Stimulated activated CD4-positive, alpha-beta T cell treated with anti-CD3 and anti-CD28 coated beads, Interleukin-12 subunit alpha, Interleukin-12 subunit beta, amount 100 ng/mL, for 4 hours (primary cell): Measurements from ENCODE around the gene IFT57.
"Not testable (repeated sequence)": the region's sequence is repeated elsewhere in the genome, so short reads cannot be mapped to it uniquely, and the experiment has no call there.

Experiments
- DNase-seq: peaks from one replicate; pipeline ENCODE4 v3.0.0-alpha.2; 2020

The IFT57 gene

DNA sequence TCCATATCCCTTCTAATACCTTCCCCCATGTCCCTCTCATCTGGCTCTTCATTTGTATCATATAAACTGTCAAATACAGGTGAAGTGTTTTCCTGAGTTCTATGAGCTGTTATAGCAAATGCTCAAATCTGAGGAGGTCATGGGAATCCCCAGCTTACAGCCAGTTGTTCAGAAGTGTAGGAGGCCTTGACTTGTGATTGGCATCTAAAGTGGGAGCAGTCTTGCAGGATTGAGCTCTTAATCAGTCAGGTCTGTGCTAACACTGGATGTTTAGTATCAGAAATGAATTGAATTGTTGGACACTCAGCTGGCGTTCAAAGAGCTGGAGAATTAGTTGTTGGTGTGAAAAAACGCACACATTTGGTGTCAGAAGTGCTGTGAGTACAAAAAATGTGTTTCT lies 65.0 kb downstream of the IFT57 start:
- no peak for DNase-seq

DNA sequence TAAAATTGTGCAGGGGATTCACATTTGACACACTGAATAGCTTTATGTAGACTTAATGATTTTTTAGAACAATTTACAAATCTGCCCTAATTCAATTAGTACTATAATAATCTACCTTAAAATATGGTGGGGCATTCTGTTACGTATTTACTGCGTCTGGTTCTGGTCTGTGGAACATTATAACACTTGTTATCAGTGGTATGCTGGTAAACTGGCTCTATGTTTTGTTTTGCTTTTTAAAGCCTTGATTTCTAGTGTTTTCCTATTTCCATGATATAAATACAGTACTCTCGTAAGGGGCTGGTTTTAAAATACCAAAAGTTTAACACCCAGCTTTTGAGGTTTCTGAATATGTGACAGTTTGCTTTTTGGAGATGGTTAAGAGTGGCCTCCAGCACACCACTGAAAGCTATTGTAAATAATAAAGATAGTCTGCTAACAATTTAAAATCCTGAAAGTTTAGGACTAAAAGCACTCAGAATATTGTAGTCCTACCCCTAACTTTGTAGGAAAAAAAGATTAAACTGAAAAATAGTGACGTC lies 65.8 kb downstream of the IFT57 start:
- no peak for DNase-seq

DNA sequence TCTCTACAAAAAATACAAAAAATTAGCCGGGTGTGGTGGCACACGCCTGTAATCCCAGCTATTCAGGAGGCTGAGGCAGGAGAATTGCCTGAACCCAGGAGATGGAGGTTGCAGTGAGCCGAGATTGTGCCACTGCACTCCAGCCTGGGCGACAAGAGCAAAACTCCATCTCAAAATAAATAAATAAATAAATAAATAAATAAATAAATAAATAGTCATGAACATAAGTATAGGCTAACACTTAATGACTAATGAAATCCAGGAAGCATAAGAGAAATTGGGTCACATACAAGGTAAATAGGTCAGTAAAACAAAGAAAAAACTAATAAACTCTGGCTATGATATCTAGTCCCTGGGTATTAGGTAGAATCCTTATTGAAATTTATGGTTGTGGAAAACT lies 66.6 kb downstream of the IFT57 start:
- DNase-seq: not testable (repeated sequence)

DNA sequence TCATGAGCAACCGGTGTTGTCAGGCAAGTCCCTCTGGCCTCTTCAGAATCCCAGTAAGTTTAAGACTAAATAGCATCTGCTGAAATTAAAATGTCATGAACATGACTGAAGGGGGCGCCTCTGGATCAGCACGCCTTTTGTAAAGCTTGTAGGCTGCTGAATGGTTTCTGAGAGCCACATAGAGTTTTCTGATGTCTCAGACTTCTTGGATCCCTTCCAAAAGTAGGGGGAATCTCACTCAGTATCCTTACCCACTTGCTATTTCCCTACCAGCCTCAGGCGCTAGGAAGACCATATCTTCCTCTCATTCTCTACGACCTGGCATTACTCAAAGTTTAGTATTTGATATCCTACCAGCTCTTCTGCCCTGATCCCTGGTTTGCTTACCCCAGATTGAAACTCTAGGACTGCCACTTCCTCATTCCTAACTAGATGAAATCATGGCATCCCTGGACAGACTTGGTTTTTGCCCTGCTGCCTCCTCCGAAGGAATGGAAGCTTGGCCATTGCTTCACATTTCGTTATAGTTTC lies 68.7 kb downstream of the IFT57 start:
- DNase-seq: peak; percentile 35

DNA sequence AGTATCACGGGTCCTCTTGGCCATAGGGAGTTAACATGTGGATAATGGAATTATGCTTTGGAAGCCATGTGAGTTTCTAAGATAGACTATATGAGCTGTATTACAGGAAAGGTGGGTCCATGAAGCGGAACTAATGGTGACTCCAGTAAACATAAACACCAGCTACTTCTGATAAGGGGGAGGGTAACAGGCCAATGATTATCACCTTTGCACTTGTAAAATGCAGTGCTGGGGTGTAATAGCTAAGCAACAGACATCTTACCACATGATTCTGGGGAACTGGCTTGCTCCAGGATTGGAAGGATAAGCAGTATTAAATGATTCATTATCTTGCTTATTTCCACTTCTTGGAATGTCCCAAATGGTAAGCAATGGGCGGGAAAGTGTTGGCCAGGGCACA lies 70.0 kb downstream of the IFT57 start:
- DNase-seq: no peak

DNA sequence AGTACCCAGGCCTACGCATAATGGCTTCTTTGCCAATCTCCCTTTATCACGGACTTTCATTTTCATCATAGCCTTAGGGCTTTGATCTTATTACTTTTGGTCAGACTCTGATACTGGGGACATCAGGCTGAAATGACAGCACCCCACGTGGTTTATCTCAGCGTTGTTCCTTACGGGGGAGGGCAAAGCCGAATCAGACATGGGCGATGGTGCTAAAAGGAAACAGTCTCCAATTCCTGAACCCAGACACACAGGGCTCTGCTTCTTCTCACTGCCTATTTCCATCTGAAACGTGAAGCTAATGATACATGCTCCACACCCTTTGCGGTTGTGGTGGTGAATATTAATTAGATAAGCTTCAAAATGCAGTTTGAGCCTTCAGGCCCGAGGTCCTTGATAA lies 72.0 kb downstream of the IFT57 start:
- no peak for DNase-seq

DNA sequence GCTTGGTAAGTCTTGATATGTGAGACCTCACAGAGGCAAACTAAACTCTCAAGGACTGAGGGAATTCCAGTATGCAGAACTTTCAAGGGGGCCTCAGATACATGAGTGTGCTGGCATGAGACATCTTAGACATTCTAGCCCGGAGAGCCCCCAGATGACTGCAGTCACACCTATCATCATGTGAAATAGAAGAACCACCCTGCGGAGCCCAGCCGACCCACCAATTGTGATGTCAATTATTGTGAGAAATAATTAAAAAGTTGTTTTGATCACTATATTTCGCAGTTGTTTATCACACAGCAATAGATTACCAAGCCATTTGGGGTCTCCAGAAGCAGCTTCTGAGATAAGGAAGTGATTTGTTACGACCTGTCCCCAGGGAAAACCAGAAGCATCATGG lies 76.1 kb downstream of the IFT57 start:
- DNase-seq: no peak

DNA sequence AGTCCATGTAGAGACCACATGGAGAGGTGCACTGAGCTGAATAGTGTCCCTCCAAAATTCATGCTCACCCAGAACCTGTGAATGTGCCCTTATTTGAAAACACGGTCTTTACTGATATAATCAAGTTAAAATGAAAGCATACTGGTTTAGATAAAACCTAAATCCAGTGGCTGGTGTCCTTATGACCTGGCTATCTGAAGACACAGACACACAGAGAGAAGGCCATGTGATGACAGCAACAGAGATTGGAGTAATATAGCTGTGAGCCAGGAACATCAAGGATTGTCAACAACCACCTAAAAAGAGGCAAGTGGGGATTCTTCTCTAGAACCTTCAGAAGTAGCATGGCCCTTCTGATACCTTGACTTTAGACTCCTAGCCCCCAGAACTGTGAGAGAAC lies 76.6 kb downstream of the IFT57 start:
- no peak for DNase-seq

DNA sequence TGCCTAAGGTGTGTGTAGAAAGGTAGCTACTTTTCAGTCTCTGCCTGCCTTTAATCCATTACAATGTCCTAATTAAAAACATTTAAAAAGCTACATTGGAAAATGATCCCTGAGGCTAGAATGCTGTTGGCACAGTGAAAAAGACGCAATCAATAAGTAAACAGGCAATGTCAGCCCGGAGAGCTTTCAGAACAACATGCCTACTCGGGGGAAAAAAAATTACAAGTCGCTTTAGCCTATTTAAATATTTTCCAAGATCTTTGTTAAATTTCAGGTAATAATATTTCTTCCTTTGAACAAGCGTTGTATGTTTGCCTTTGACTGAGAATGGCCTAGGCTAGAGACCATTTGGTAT lies 84.8 kb downstream of the IFT57 start:
- no peak for DNase-seq

DNA sequence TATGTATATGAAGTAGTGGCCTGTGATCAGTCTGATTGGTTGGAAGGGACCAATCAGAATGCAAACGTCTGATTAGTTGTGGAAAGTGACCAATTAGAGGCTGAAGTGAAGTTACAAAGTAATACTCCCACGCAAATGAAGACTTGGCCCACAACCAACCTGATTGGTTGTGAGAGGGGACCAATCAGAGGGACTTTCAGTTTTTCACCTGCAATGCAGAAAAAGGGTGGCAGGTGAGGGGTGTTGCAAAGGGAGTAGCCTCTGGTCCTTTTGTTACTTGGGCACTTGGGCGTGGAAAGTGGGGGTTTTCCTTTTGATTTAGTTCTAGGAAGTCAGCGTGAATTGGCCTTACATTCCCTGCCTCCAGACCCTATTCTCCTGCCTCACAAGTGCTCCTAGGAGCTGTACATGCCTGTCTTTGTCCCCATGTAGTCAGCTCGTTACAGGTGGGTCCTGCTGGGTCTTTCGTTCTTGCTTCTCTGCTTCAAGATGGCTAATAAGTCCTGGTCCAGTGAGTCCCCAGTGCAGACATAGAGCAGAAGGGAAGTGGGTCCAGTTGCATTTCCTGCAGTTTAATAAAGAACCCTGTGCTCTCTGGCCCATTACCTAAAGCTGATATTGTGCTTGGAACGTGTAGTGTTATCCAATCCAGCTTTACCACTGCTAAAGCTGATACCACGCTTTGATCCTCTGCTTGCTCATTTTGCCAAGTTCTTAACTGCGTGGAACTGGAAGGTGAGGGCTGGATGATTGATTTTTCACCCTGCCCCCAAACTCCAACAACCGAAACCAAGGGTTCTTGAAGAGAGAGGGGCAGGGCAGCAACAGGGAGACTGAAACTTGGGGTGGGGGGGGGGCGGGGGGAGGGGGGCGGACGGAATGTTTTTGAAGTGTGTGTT lies 85.4 kb downstream of the IFT57 start:
- DNase-seq: no peak

DNA sequence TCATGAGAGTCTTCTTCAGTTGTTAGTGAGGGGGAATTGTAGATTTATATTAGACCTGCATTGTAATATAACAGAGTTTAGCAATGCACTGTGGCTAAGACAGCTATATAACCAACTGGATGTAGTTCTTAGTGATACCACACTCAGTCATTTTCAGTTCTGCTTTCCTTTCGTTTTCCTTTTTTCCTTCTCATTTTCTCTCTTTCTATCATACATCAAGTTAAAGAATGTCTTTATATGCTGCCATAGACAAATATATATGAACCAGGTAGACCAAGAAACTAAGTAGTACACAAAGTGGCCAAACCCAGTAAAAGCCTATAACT lies 87.7 kb downstream of the IFT57 start:
- DNase-seq: no peak

DNA sequence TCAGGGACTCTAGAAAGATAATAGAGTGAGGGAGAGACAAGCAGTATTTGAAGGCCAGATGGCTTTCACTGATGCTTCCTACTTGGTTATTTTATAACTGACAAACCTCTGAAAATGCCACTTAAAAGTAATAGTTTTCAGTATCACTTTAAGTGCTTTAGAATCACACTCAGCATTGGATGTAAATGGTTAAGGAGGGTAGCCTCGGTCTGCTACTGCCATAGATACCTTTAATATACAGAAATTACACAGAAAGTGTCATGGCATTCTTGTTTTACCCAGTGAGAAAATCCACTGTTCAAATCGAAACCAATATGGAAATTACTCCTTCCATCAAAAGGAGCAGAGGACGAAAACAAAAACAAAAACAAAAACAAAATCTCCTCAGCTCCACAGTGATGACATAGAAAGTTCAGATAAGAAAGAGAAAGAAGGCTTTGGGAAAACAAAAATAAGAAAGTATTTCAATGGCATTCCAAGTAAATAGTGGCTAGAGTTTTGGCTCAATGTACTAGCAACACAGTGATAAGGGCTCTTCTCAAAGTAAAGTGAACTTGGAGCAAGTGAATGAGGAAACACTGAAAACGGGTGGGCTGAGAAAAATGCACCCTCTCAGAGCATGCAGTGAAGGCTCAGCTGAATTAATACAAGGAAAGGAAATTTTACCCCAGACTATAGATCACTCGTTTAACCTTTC lies 88.2 kb downstream of the IFT57 start:
- no peak for DNase-seq

DNA sequence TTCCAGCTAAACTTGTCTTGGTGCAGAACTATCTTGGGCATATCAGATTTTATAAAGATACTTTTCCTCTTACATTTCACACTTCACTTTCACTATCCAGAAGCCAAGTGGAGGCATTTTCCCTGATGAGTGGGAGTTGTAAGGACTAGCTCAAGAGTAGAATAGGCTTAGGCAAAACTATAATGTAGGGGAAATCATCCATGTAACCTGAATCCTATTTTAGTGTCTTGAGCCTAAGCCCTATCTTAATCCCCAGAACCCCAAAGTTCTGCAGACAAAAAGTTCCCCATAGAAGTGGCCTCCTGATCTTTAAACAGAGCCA lies 89.2 kb downstream of the IFT57 start:
- DNase-seq: no peak

DNA sequence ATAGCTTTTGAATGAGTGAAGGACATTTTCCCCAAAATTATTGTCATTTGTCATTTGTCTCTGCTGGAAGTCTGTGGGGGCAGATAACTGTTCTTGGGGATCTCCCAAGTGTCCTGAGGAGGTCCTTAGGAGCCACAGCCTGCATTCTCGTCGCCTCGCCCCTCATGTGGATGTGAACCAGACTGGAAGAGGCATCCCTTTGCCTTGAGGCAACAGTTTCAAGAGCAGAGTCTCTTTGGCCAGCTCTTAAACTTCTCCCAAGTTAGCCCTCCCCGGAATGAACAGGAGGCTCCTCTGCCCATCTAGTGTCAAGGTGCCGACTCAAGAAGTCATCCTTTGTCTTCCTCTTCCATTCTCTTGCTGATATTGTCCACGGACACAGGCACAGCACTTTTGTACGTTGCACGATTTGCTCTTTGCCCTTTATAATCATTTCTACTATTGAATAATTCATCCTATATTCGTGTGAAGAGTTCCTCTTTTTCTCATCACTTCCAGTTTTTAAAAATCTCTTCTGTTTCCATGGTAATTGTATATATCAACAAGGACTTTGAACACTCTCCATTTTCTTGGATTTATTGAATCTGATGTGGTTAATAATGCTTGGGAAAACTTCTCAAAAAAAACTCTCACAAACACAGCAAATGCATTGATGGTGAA lies 90.6 kb downstream of the IFT57 start:
- DNase-seq: no peak

DNA sequence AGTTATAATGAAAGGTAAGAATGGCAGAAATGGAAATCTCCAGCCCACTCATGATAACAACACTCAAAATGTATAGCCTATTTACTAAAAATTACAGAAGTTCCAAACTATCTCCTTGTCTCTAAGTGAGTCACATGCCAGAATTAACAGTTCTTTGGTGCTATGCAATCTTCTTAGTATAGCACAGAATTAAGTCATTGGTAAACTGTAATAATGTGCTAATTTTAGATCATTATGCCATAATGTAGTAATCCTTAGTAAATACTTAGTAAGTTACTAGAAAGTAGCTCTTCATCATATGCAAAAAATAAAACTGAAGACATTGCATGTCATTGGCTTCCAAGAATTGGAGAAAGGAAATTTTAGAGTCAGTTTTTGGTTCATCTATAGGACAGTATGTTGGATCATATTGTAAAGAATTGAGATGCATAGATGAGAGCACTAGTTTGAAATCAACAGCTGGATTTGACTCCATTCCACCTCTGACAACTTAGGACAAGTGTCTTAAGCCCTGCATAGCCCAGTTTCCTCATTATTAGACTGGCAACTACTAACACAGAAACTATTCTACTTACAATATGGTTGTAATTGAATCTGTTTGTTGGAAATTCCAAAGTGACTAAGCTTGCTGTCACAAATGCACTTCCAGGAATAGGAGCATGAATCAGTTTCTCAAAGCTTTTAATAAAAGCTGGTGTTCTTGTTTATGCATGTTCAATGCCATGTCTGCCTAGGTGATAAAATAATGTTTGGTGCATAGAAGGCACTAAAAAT lies 91.3 kb downstream of the IFT57 start:
- no peak for DNase-seq

DNA sequence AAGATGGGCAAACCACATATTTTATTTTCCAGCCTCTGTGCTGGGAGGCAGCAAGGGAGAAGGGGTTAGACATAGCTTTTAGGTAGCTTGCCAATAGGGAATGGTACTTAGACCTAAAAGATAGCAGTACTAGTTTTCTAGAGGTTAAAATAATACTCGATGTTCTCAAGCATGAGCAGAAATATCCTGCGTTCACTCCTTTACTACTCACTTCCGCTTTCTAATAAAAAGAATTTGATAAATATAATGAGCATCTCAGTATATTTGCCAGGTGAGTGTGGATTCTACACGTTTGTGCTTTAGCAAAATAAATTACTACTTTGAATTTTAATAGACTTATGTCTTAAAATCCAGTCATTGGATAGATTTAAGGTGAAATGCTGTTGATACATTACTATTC lies 92.0 kb downstream of the IFT57 start:
- no peak for DNase-seq

DNA sequence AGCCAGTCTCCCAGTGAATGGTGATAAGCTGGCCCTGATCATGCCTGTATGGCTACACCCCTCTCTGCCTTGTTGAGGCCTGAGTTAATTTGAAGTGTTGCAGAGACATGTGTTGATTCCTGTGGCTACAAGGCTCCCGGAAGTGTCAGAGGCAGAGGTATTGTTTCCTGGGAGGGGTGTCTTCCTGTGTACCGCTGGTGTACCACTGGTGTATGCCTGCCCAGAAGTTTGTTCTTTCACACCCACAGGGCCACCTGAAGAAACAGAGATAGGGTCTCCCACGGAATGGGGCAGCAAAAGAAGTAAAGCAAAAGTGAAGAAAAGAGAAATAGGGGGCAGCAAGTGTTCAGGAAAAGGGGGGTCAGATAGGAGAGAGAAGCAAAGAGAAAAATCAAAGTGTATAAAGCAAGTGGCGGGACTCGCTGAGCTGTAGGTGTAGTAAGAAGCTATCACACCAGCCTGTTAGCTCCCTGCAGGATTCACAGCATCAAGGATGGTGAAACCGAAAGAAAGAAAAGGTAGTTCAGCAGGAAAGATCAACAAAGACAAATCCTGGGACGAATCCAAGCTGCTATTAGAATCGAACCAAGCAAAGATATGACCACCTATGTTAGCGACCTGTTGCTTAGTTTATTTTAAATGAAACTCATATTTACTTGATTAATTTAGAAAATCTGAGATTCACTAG lies 94.8 kb downstream of the IFT57 start:
- peak; percentile 36 for DNase-seq

DNA sequence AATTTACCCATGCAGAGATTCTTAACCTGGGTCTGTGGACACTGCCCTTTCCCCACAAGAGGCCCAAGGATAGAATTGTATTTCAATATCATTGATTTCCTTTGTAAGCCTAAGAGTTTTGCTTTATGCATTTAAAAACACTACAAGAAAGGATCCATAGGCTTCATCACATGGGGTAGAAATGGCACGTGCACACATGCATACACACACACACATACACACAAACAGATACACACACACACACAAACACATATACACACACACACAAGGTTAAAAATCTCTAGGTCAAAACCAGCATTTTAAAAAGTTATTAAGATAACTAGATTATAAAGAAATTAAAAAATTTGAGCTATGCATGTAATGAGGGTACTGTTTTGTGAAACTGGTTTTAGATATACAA lies 95.9 kb downstream of the IFT57 start:
- DNase-seq: no peak

DNA sequence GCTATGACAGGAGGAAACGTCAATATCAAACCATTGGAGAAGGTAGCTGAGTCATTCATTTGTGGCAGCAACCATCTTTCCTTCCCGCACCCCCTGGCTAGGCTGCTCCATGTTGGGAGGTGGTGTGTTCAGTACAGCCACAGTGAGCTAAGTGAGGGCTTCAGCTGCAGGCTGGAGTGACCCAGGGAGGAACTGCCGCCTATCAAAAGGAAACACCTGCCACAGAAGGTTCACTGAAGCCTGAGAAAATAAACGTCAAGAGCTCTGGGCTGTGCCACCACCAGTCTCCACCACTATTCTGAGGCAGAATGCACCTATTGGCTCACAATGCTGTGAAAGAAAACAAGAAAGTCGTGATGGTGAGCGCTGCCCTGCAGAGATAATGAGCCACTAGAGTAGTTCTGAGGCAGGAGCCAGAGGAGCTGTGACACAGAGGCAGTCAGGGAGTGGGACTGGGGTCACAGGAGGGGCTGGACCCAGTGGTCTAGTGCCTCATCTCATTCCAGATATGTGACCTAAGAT lies 96.6 kb downstream of the IFT57 start:
- DNase-seq: peak; percentile 42

DNA sequence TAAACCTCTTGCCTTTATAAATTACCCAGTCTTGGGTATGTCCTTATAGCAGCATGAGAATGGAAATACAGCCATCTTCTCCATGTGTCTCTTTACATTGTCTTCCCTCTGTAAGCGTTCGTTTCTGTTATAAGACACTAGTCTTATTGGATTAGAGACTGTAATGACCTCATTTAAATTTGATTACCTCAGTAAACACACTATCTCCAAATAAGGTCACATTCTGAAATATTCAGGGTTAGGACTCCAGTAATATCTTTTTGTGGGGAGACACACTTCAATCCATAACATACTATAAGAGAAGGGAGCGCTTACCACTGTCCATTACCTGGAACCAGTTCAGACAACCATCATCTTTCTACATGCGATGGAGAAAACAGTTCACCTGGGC lies 97.1 kb downstream of the IFT57 start:
- DNase-seq: no peak

DNA sequence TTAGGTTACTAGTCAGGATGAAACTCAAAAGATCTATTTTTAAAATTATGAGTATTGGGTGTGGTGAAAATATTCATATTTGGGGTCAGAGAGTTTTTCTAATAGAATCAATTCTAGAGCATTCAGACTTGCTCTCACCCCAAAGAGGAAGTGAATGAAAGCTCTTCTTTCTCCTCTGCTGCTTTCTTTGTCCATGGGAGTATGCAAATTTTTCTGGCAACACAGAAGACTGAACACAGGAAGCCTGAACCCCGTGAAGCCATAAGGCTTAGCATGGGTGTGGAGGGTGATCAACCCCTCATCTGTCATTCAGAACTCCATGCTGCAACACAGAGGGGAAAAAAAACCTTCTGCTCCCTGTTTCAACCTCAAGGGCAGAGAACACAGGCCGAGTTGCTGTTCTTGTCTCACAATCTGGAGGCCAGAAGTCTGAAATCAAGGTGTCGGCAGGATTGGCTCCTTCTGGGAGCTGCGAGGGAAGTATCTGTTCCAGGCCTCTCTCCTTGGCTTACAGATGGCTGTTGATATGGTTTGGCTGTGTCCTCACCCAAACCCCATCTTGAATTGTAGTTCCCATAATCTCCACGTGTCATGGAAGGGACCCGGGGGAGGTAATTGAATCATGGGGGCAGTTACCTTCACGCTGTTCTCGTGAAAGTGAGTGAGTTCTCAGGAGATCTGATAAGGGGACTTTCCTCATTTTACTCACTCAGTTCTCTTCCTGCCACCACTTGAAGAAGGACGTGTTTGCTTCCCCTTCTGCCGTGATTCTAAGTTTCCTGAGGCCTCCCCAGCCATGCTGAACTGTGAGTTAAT lies 97.7 kb downstream of the IFT57 start:
- DNase-seq: peak; percentile 58
